ENCODE results near the gene ATG9B. TPM values are rescaled to one million over a fixed set of nuclear protein-coding genes. Genes with fewer than 3 reads are reported as not detected.

ATG9B gene
- 5.0 and 6.4 TPM in 2 replicates for total RNA-seq

- Mint-ChIP-seq H3K4me1 (ENCODE audit: low read depth) (peaks cover 14% of the 10 kb centered on the region), H3K27me3 (ENCODE audit: low read depth) (peaks cover 21% of the 10 kb centered on the region), H3K27ac (no peak within 1 kb of the TSS), H3K36me3 (ENCODE audit: low read depth) (peaks cover 3% of the 10 kb centered on the region), H3K9me3 (no peaks in the 10 kb centered on the region), H3K4me3 (ENCODE audit: low read depth) (no peak within 1 kb of the TSS)
- no peak for DNase-seq (ENCODE audit: low spot score)
- intact Hi-C loops (cut with micrococcal nuclease) = no loop called here
Measured at GRCh38 chr7:151024435-151025056, at the start of gene ATG9B. TSS of gene ATG9B (minus strand) at chr7:151024494. CDS start at chr7:151024423, 71 bp downstream.

- peaks cover 55% of the 10 kb centered on the region for H3K36me3 Mint-ChIP-seq (ENCODE audit: low read depth)
- intact Hi-C loops (cut with micrococcal nuclease) = no loop called here
- H3K4me3 Mint-ChIP-seq (ENCODE audit: low read depth) = no peak overlapping the region
- no peaks in the 10 kb centered on the region for H3K9me3 Mint-ChIP-seq
- no peaks in the 10 kb centered on the region for H3K27me3 Mint-ChIP-seq (ENCODE audit: low read depth)
- DNase-seq (ENCODE audit: low spot score) = no peak
- no peak overlapping the region for H3K27ac Mint-ChIP-seq
- peaks cover 3% of the 10 kb centered on the region for H3K4me1 Mint-ChIP-seq (ENCODE audit: low read depth)
Measured at GRCh38 chr7:151073990-151074389, 49.7 kb upstream of the ATG9B start.

GRCh38 chr7:151071032-151071866 is 47.0 kb upstream of the ATG9B start:
- peaks cover 55% of the 10 kb centered on the region for H3K36me3 Mint-ChIP-seq (ENCODE audit: low read depth)
- H3K9me3 Mint-ChIP-seq = no peaks in the 10 kb centered on the region
- intact Hi-C loops (cut with micrococcal nuclease) = no loop called here
- H3K4me1 Mint-ChIP-seq (ENCODE audit: low read depth) = no peaks in the 10 kb centered on the region
- H3K4me3 Mint-ChIP-seq (ENCODE audit: low read depth) = no peak overlapping the region
- DNase-seq (ENCODE audit: low spot score) = no peak
- no peak overlapping the region for H3K27ac Mint-ChIP-seq
- no peaks in the 10 kb centered on the region for H3K27me3 Mint-ChIP-seq (ENCODE audit: low read depth)

GRCh38 chr7:151070574-151070960 is 46.3 kb upstream of the ATG9B start:
- Mint-ChIP-seq H3K36me3 (ENCODE audit: low read depth) (peaks cover 50% of the 10 kb centered on the region), H3K27ac (no peak overlapping the region), H3K27me3 (ENCODE audit: low read depth) (no peaks in the 10 kb centered on the region), H3K4me3 (ENCODE audit: low read depth) (no peak overlapping the region), H3K4me1 (ENCODE audit: low read depth) (no peaks in the 10 kb centered on the region), H3K9me3 (no peaks in the 10 kb centered on the region)
- DNase-seq (ENCODE audit: low spot score) = no peak
- intact Hi-C loops (cut with micrococcal nuclease) = no loop called here

- Mint-ChIP-seq H3K4me3 (ENCODE audit: low read depth) (no peak overlapping the region), H3K27ac (no peak overlapping the region), H3K27me3 (ENCODE audit: low read depth) (no peaks in the 10 kb centered on the region), H3K36me3 (ENCODE audit: low read depth) (peaks cover 53% of the 10 kb centered on the region), H3K4me1 (ENCODE audit: low read depth) (no peaks in the 10 kb centered on the region), H3K9me3 (no peaks in the 10 kb centered on the region)
- intact Hi-C loops (cut with micrococcal nuclease) = no loop called here
- DNase-seq (ENCODE audit: low spot score) = no peak
Measured at GRCh38 chr7:151069841-151070573, 45.7 kb upstream of the ATG9B start.

- Mint-ChIP-seq H3K36me3 (ENCODE audit: low read depth) (peaks cover 52% of the 10 kb centered on the region), H3K27me3 (ENCODE audit: low read depth) (no peaks in the 10 kb centered on the region), H3K27ac (no peak overlapping the region), H3K4me3 (ENCODE audit: low read depth) (no peak overlapping the region), H3K4me1 (ENCODE audit: low read depth) (no peaks in the 10 kb centered on the region), H3K9me3 (no peaks in the 10 kb centered on the region)
- intact Hi-C loops (cut with micrococcal nuclease) = no loop called here
- DNase-seq (ENCODE audit: low spot score) = no peak
Measured at GRCh38 chr7:151068069-151068773, 43.9 kb upstream of the ATG9B start.

GRCh38 chr7:151066273-151066974 is 42.1 kb upstream of the ATG9B start:
- Mint-ChIP-seq H3K36me3 (ENCODE audit: low read depth) (peaks cover 43% of the 10 kb centered on the region), H3K27me3 (ENCODE audit: low read depth) (no peaks in the 10 kb centered on the region), H3K27ac (no peak overlapping the region), H3K4me1 (ENCODE audit: low read depth) (peaks cover 3% of the 10 kb centered on the region), H3K4me3 (ENCODE audit: low read depth) (no peak overlapping the region), H3K9me3 (no peaks in the 10 kb centered on the region)
- intact Hi-C loops (cut with micrococcal nuclease) = no loop called here
- DNase-seq (ENCODE audit: low spot score) = no peak

- no peak for DNase-seq (ENCODE audit: low spot score)
- Mint-ChIP-seq H3K9me3 (no peaks in the 10 kb centered on the region), H3K4me3 (ENCODE audit: low read depth) (no peak overlapping the region), H3K27me3 (ENCODE audit: low read depth) (no peaks in the 10 kb centered on the region), H3K36me3 (ENCODE audit: low read depth) (peaks cover 36% of the 10 kb centered on the region), H3K4me1 (ENCODE audit: low read depth) (peaks cover 8% of the 10 kb centered on the region), H3K27ac (no peak overlapping the region)
- intact Hi-C loops (cut with micrococcal nuclease) = no loop called here
Measured at GRCh38 chr7:151065516-151065915, 41.2 kb upstream of the ATG9B start.

- H3K27ac Mint-ChIP-seq = no peak overlapping the region
- peaks cover 8% of the 10 kb centered on the region for H3K4me1 Mint-ChIP-seq (ENCODE audit: low read depth)
- H3K36me3 Mint-ChIP-seq (ENCODE audit: low read depth) = peaks cover 36% of the 10 kb centered on the region
- no peak for DNase-seq (ENCODE audit: low spot score)
- H3K27me3 Mint-ChIP-seq (ENCODE audit: low read depth) = no peaks in the 10 kb centered on the region
- H3K9me3 Mint-ChIP-seq = no peaks in the 10 kb centered on the region
- intact Hi-C loops (cut with micrococcal nuclease) = no loop called here
- no peak overlapping the region for H3K4me3 Mint-ChIP-seq (ENCODE audit: low read depth)
Measured at GRCh38 chr7:151064993-151065392, 40.7 kb upstream of the ATG9B start.

GRCh38 chr7:151064454-151064853 is 40.2 kb upstream of the ATG9B start:
- no peak overlapping the region for H3K27ac Mint-ChIP-seq
- intact Hi-C loops (cut with micrococcal nuclease) = no loop called here
- DNase-seq (ENCODE audit: low spot score) = no peak
- H3K36me3 Mint-ChIP-seq (ENCODE audit: low read depth) = peaks cover 32% of the 10 kb centered on the region
- peaks cover 8% of the 10 kb centered on the region for H3K4me1 Mint-ChIP-seq (ENCODE audit: low read depth)
- no peaks in the 10 kb centered on the region for H3K27me3 Mint-ChIP-seq (ENCODE audit: low read depth)
- H3K9me3 Mint-ChIP-seq = no peaks in the 10 kb centered on the region
- no peak overlapping the region for H3K4me3 Mint-ChIP-seq (ENCODE audit: low read depth)

- no peak for DNase-seq (ENCODE audit: low spot score)
- no peaks in the 10 kb centered on the region for H3K27me3 Mint-ChIP-seq (ENCODE audit: low read depth)
- H3K4me3 Mint-ChIP-seq (ENCODE audit: low read depth) = no peak overlapping the region
- no peaks in the 10 kb centered on the region for H3K9me3 Mint-ChIP-seq
- intact Hi-C loops (cut with micrococcal nuclease) = no loop called here
- peaks cover 27% of the 10 kb centered on the region for H3K36me3 Mint-ChIP-seq (ENCODE audit: low read depth)
- no peak overlapping the region for H3K27ac Mint-ChIP-seq
- peaks cover 15% of the 10 kb centered on the region for H3K4me1 Mint-ChIP-seq (ENCODE audit: low read depth)
Measured at GRCh38 chr7:151063212-151063561, 38.9 kb upstream of the ATG9B start.
